ENCODE data around the gene MORN1. TPM values are rescaled to one million over a fixed set of nuclear protein-coding genes. Genes with fewer than 3 reads are reported as not detected.
A peak's percentile ranks its signal among the peaks of the same experiment; 100 is the strongest.

MORN1 gene
- total RNA-seq, 1 donor from 2014 or later = 12.1 TPM

DNA sequence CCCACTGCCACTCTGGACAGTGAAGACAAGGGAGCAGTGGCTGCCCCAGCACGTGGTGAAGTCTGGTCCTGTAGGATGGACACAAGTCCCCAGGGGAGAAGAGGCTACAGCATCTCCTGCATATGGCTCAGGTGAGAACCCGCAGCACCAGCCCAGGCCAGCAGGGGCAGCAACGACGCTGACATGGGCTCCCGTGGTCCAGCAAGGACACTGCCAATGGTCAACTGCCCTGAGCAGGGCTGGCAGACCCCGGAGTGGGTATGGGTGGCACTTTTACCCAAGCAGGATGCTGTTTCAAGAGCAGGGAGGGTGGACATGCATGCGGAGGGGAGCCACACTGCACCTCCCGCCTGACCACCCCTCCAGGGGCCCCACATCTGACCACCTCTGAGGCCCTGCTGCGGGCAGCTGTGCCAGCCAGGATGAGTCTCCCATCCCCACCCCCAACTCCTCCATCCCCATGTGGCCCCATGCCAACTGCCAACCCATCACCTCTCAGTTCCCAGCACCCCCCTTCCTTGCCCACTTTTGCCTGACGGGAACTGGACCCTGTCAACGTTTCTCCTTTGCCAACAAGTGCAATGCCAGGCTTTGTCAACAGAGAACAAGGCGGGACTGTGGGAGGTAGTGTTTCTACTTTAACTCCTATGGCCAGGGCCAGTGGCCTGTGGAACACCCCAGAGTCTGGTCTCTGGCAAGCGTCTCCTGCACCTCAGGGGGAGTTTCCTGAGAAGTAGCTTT lies 8.6 kb downstream of the MORN1 start:
- DNase-seq (ENCODE audit: low spot score) = peak; percentile 72
- TF ChIP-seq, protein P1, sequence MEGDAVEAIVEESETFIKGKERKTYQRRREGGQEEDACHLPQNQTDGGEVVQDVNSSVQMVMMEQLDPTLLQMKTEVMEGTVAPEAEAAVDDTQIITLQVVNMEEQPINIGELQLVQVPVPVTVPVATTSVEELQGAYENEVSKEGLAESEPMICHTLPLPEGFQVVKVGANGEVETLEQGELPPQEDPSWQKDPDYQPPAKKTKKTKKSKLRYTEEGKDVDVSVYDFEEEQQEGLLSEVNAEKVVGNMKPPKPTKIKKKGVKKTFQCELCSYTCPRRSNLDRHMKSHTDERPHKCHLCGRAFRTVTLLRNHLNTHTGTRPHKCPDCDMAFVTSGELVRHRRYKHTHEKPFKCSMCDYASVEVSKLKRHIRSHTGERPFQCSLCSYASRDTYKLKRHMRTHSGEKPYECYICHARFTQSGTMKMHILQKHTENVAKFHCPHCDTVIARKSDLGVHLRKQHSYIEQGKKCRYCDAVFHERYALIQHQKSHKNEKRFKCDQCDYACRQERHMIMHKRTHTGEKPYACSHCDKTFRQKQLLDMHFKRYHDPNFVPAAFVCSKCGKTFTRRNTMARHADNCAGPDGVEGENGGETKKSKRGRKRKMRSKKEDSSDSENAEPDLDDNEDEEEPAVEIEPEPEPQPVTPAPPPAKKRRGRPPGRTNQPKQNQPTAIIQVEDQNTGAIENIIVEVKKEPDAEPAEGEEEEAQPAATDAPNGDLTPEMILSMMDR (IDR thresholded peaks at IDR 0.05; ENCODE audit: unreplicated experiment) = peak; percentile 54
- Mint-ChIP-seq H3K4me3 (ENCODE audit: unreplicated experiment) (no peak overlapping the region), H3K27ac (ENCODE audit: unreplicated experiment) (no peak overlapping the region), H3K36me3 (ENCODE audit: low read depth, unreplicated experiment) (peaks cover 2% of the 10 kb centered on the region), H3K27me3 (ENCODE audit: unreplicated experiment) (peaks cover 3% of the 10 kb centered on the region), H3K9me3 (ENCODE audit: unreplicated experiment) (no peaks in the 10 kb centered on the region), H3K4me1 (ENCODE audit: unreplicated experiment) (no peaks in the 10 kb centered on the region)

DNA sequence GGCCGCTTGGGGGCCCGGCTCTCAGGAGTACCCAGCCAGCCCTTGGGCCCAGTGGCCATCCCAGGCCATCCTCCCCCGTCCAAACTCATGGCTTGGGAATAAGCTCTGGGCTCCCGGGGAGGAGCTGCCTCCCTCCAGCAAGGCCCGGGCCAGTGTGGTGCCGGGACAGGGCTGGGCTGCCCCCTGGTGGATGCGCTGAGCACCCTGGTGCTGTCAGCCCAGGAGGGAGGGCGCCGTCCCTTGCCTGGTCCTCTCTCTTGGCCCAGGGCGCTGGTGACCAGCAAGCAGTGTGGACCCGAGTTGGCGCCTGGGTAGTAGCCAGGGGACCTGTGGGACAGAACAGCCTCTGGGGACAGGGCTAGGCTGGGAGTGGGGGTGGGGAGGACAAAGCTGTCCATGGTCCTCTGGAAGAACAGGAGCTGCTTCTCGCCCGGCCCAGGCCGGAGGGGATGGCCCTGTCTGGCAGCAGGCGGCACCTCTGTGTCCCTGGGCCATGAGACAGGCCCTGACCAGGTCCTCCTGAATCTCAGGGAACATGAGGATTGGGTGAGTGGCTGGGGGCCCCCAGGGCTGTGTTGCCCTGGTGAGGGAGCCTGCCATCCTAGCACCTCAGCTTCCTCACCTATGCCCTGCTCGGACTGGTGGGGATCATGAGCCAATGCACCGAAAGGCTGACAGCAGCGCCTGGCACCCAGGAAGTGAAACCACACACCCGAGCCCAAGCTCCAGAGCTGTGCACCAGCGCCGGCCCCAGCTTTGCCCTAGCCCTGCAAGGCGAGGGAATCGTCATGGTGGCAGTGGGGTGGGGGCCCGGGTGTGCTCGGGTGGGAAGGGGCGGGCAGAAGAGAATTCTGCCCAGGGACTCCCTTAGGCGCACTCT lies 9.4 kb downstream of the MORN1 start:
- DNase-seq (ENCODE audit: low spot score) = peak; percentile 89
- H3K4me1 Mint-ChIP-seq (ENCODE audit: unreplicated experiment) = no peaks in the 10 kb centered on the region
- no peak overlapping the region for H3K4me3 Mint-ChIP-seq (ENCODE audit: unreplicated experiment)
- peaks cover 3% of the 10 kb centered on the region for H3K27me3 Mint-ChIP-seq (ENCODE audit: unreplicated experiment)
- H3K36me3 Mint-ChIP-seq (ENCODE audit: low read depth, unreplicated experiment) = no peaks in the 10 kb centered on the region
- H3K27ac Mint-ChIP-seq (ENCODE audit: unreplicated experiment) = no peak overlapping the region
- TF ChIP-seq, protein P1 (IDR thresholded peaks at IDR 0.05; ENCODE audit: unreplicated experiment) = peak; percentile 83
- no peaks in the 10 kb centered on the region for H3K9me3 Mint-ChIP-seq (ENCODE audit: unreplicated experiment)

DNA sequence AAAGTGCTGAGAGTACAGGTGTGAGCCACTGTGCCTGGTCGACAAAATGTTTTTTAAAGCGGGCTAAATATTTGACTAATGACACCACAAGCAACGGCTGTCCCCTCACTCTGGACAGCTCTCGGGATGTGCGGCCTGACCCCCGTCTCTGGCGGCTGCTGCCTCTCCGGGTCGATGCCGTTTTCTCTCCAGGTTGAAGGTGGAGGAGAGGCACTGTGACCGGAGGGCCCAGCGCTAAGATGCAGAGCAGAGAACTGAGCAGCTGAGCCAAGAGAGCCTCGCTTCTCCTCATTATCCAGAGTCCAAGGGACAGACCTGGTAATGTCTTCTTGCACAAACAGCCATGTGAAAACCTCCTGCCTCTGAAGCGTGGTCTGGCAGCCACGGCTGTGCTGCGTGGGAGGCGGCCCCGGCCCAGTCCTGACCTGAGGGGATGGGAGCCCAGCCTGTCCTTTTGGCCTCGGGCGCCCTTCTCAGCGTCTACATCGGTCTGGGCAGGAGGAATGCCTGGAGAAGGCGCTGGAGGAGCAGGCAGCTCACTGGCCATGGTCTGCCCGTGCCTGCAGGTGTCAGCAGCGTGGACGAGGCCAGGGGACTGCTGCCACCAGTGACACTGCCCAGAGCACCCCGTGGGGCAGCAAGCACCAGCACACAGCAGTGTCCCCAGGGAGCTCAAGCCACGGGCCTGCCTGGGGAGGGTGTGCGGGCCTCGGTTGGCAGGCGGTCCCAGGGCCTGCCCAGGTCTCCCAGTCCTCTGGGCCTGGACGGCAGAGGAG lies 10.3 kb downstream of the MORN1 start:
- Mint-ChIP-seq H3K36me3 (ENCODE audit: low read depth, unreplicated experiment) (no peaks in the 10 kb centered on the region), H3K4me1 (ENCODE audit: unreplicated experiment) (no peaks in the 10 kb centered on the region), H3K27me3 (ENCODE audit: unreplicated experiment) (peaks cover 4% of the 10 kb centered on the region), H3K4me3 (ENCODE audit: unreplicated experiment) (no peak overlapping the region), H3K9me3 (ENCODE audit: unreplicated experiment) (no peaks in the 10 kb centered on the region), H3K27ac (ENCODE audit: unreplicated experiment) (no peak overlapping the region)
- DNase-seq (ENCODE audit: low spot score) = no peak
- TF ChIP-seq, protein P1 (IDR thresholded peaks at IDR 0.05; ENCODE audit: unreplicated experiment) = no peak

DNA sequence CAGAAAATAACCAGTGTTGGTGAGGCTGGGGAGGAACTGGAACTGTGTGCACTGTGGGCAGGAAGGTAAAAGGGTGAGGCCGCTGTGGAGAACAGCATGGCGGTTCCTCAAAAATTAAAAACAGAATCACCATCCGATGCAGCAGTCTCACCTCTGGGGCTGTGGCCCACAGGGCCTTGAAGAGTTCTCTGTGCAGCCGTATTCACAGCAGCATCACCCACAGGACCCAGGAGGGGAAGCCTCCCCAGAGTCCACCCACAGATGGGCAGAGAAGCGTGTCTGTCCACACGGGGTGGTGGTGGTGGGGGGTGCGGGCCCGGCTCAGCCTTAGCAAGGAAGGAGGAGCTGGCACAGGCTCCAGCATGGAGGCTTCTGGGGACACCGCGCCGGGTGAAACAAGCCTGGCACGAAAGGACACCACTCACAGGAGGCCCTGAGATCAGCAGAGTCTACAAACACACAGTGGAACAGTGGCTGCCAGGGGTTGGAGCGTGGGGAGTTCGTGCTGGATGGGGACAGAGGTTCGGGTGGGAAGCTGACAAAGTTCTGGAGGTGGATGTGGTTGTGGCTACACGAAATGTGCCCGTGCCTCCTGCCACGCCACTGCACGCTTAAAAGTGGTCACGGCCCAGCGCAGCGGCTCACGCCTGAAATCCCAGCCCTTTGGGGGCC lies 11.5 kb downstream of the MORN1 start:
- Mint-ChIP-seq H3K27me3 (ENCODE audit: unreplicated experiment) (peaks cover 4% of the 10 kb centered on the region), H3K4me3 (ENCODE audit: unreplicated experiment) (no peak overlapping the region), H3K4me1 (ENCODE audit: unreplicated experiment) (no peaks in the 10 kb centered on the region), H3K27ac (ENCODE audit: unreplicated experiment) (no peak overlapping the region), H3K9me3 (ENCODE audit: unreplicated experiment) (no peaks in the 10 kb centered on the region), H3K36me3 (ENCODE audit: low read depth, unreplicated experiment) (no peaks in the 10 kb centered on the region)
- TF ChIP-seq, protein P1 (IDR thresholded peaks at IDR 0.05; ENCODE audit: unreplicated experiment) = no peak
- no peak for DNase-seq (ENCODE audit: low spot score)

All from endothelial cell (in vitro differentiated cells).